Sigmoid colon (tissue), 7 donors: ENCODE measurements around the gene CMSS1. TPM values are rescaled to one million over a fixed set of nuclear protein-coding genes. Genes with fewer than 3 reads are reported as not detected.

ENCODE experiments used
- DNase-seq: peaks from one replicate; pipeline ENCODE4 v3.0.0-alpha.2; 2019
- H3K27ac ChIP-seq, 4 donors: fragments of 200-600 bp; sonication (generic); one replicate each; pipeline ENCODE4 v1.5.1; 2016 to 2019; ENCODE audit warnings: mild to moderate bottlenecking in 1 of 4
- H3K27me3 ChIP-seq, 3 donors: fragments of 200-600 bp; sonication (generic); one replicate each; pipeline ENCODE4 v1.5.1; 2019; ENCODE audit warnings: mild to moderate bottlenecking in 1 of 3
- H3K36me3 ChIP-seq, 4 donors: fragments of 200-600 bp; sonication (generic); one replicate each; pipeline ENCODE4 v1.5.1; 2016 to 2019
- H3K4me1 ChIP-seq, 4 donors: fragments of 200-600 bp; sonication (generic); one replicate each; pipeline ENCODE4 v1.5.1; 2017 to 2019
- H3K4me3 ChIP-seq, 4 donors: fragments of 200-600 bp; sonication (generic); one replicate each; pipeline ENCODE4 v1.5.1; 2017 to 2019; ENCODE audit warnings: mild to moderate bottlenecking in 2 of 4, moderate library complexity in 1 of 4
- H3K9me3 ChIP-seq, 4 donors: fragments of 200-600 bp in 3 of 4; sonication (generic) in 3 of 4; one replicate each; pipeline versions ENCODE4 v1.5.1 to v1.6.1; 2013 to 2019
- EP300 ChIP-seq, 4 donors: sonication (generic); formaldehyde crosslinking; IDR thresholded peaks; one replicate each; pipeline ENCODE4 v1.6.1; 2017; ENCODE audit warnings: antibody characterized with exemption in 4 of 4
- POLR2A ChIP-seq, 2 donors: fragments of 450-650 bp; IDR thresholded peaks; one replicate each; pipeline ENCODE4 v1.6.1; 2016; ENCODE audit warnings: antibody characterized with exemption in 2 of 2, mild to moderate bottlenecking in 2 of 2, moderate library complexity in 2 of 2
- POLR2AphosphoS5 ChIP-seq, 4 donors: sonication (generic); formaldehyde crosslinking; IDR thresholded peaks; one replicate each; pipeline ENCODE4 v1.6.1; 2017; ENCODE audit warnings: antibody characterized with exemption in 4 of 4
- WGBS, 2 donors: extraction: QIAGEN DNeasy Blood & Tissue Kit; methylation state at CpG; one replicate each; pipeline ENCODE4 v1.1.7; 2013; 5-methylcytosine and 5-hydroxymethylcytosine counted together
- intact Hi-C: fragments of 100-400 bp; cut with DNase I; formaldehyde crosslinking; loops from one replicate; pipeline ENCODE4 v1.15.1; 2023
- polyA plus RNA-seq, 3 donors: library from polyadenylated mRNA; stranded (reverse); fragments of 200-250 nt; gene quantifications; one replicate each; pipeline ENCODE4 v1.2.3, GENCODE V29; 2013
- total RNA-seq, 4 donors: library from RNA; depleted of rRNA; stranded (reverse); fragments of >200 nt; gene quantifications; one replicate each; pipeline ENCODE4 v1.1.0, GENCODE V29; 2016
- TF ChIP-seq, protein P1 (sequence below), 4 experiments: fragments of 450-650 bp in 3 of 4; fragments of 200-600 bp in 1 of 4; IDR thresholded peaks; one replicate each; pipeline ENCODE4 v1.5.1; 2016 to 2019; ENCODE audit warnings: antibody characterized with exemption in 4 of 4, mild to moderate bottlenecking in 3 of 4, moderate library complexity in 2 of 4
- donor health status: healthy with polysubstance abuse.
- donor health status: Bipolar disorder and iron deficiency.
- donor health status: healthy.

Gene CMSS1
- total and polyA plus RNA-seq, 7 donors, result 6.0 to 19.4 (median 13.9) TPM

DNA sequence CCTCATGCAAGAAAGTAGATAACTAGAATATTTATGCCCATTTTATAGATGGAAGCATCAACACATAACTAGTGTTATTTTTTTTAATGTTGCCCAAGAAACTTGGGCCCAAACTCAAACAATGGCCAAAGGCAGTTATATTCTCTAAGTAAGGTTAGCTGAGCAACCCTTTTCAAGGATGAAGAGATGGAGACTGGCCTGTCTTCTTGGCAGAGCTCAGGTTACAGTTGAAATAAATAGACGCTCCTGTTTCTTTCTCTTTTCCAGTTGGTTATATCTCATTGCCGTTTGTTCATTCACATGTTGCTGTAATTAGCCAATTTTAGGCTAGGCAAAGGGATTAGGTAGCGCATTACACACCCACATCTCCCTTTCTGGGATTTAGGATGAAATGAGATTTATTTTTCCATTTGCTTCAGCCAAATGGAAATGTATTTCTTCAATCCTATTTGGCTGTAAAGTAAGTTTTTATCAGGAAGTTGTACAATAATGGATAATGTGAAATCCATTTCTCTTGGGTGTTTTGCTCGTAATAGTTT is 93.2 kb downstream of the CMSS1 start:
- no peak overlapping the region for H3K4me3 ChIP-seq
- no peaks in the 10 kb centered on the region for H3K9me3 ChIP-seq
- 88 to 96% methylated on average over 4 of the region's 4 CpGs for WGBS, 2 donors
- TF ChIP-seq, protein P1, sequence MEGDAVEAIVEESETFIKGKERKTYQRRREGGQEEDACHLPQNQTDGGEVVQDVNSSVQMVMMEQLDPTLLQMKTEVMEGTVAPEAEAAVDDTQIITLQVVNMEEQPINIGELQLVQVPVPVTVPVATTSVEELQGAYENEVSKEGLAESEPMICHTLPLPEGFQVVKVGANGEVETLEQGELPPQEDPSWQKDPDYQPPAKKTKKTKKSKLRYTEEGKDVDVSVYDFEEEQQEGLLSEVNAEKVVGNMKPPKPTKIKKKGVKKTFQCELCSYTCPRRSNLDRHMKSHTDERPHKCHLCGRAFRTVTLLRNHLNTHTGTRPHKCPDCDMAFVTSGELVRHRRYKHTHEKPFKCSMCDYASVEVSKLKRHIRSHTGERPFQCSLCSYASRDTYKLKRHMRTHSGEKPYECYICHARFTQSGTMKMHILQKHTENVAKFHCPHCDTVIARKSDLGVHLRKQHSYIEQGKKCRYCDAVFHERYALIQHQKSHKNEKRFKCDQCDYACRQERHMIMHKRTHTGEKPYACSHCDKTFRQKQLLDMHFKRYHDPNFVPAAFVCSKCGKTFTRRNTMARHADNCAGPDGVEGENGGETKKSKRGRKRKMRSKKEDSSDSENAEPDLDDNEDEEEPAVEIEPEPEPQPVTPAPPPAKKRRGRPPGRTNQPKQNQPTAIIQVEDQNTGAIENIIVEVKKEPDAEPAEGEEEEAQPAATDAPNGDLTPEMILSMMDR (IDR thresholded peaks at IDR 0.05), result no peak
- no peak for TF ChIP-seq POLR2A (IDR thresholded peaks at IDR 0.05)
- TF ChIP-seq EP300 (IDR thresholded peaks at IDR 0.05), result no peak
- TF ChIP-seq POLR2AphosphoS5 (IDR thresholded peaks at IDR 0.05), result no peak
- H3K27me3 ChIP-seq, result no peaks in the 10 kb centered on the region
- no peaks in the 10 kb centered on the region for H3K4me1 ChIP-seq
- intact Hi-C loops, result no loop called here
- peak overlapping the region in 2 of 4 donors; percentile 21 to 22 for H3K27ac ChIP-seq
- DNase-seq, result no peak
- no peaks in the 10 kb centered on the region for H3K36me3 ChIP-seq

DNA sequence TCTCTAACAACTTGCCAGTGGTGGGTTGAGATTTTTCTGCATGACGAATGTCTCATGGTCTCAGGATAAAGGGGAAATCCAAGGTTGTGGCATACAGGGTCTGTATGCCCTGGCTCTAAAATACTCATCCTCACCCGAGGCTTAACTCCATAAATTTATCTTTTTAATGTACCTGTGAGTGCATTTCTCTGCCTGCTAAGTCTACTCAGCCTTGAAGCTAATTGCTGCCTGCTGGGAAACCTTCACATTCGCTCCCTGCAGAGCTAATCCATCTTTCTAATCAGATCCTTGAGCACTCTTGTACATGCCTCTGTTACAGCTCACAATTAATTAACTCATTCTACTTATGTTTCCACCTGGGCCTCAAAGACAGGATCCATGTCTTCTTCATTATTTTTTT is 93.8 kb downstream of the CMSS1 start:
- no peak overlapping the region for H3K27ac ChIP-seq
- no peaks in the 10 kb centered on the region for H3K27me3 ChIP-seq
- no peak for DNase-seq
- H3K4me3 ChIP-seq, result no peak overlapping the region
- intact Hi-C loops, result no loop called here
- 80 to 83% methylated on average over 3 of the region's 3 CpGs for WGBS, 2 donors
- H3K36me3 ChIP-seq, result no peaks in the 10 kb centered on the region
- H3K4me1 ChIP-seq, result no peaks in the 10 kb centered on the region
- H3K9me3 ChIP-seq, result no peaks in the 10 kb centered on the region
- TF ChIP-seq EP300 (IDR thresholded peaks at IDR 0.05) (no peak), POLR2A (IDR thresholded peaks at IDR 0.05) (no peak), POLR2AphosphoS5 (IDR thresholded peaks at IDR 0.05) (no peak)
- TF ChIP-seq, protein P1 (IDR thresholded peaks at IDR 0.05), result no peak

DNA sequence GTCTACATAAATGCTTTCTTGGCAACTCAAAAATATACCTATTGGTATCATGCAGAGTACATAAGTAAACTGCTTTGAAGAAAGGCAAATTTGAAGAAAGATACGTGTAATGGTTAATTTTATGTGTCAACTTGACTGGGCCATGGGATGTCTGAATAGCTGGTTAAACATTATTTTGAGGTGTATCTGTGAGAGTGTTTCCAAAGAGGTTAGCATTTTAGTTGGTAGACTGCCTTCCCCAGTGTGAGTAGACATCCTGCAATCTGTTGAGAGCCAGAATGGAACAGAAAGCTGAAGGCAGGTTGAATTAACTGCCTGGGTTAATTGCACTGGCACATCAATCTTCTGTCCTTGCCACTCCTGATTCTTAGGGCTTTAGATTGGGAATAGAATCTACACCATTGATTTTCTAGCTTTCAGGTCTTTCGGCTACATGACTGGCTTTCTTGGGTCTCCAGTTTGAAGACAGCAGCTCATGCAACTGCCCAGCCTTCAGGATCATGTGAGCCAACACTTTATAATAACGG is 98.3 kb downstream of the CMSS1 start:
- TF ChIP-seq POLR2AphosphoS5 (IDR thresholded peaks at IDR 0.05), result no peak
- TF ChIP-seq, protein P1 (IDR thresholded peaks at IDR 0.05), result no peak
- TF ChIP-seq EP300 (IDR thresholded peaks at IDR 0.05), result no peak
- TF ChIP-seq POLR2A (IDR thresholded peaks at IDR 0.05), result no peak

DNA sequence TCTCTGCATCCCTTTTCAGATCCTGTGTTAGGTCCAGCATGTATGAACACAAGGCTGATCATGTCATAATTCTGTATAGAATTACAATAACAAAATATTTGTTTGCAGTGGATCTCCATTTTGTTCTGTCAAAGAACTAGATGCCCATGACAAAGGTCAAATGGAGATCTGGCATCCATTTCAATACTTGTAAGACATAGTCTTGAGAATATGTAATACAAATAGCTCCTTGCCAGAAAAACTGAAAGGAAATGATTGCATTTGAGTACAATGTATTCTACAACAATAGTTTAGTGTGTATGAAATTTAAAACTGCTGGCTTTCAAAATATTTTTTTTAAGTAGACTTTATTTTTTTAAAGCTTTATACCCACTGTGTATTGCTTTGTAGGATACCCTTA is 101.1 kb downstream of the CMSS1 start:
- Histone ChIP-seq H3K27me3 (no peaks in the 10 kb centered on the region), H3K4me1 (peaks cover 0 to 15% (median 11%) of the 10 kb centered on the region in 4 donors), H3K36me3 (no peaks in the 10 kb centered on the region), H3K27ac (no peak overlapping the region), H3K9me3 (no peaks in the 10 kb centered on the region), H3K4me3 (no peak overlapping the region)
- no peak for DNase-seq
- intact Hi-C loops, result no loop called here
- TF ChIP-seq POLR2AphosphoS5 (IDR thresholded peaks at IDR 0.05), result no peak
- no peak for TF ChIP-seq EP300 (IDR thresholded peaks at IDR 0.05)
- no peak for TF ChIP-seq POLR2A (IDR thresholded peaks at IDR 0.05)
- TF ChIP-seq, protein P1 (IDR thresholded peaks at IDR 0.05), result no peak

More for the DNA sequence above, 98.3 kb downstream of the CMSS1 start:
- H3K27me3 ChIP-seq, result no peaks in the 10 kb centered on the region
- peaks cover 0 to 13% (median 9%) of the 10 kb centered on the region in 4 donors for H3K4me1 ChIP-seq
- no peak for DNase-seq
- no peaks in the 10 kb centered on the region for H3K9me3 ChIP-seq
- WGBS, 2 donors, result 92 to 93% methylated on average over 3 of the region's 3 CpGs
- H3K36me3 ChIP-seq, result no peaks in the 10 kb centered on the region
- no peak overlapping the region for H3K27ac ChIP-seq
- intact Hi-C loops, result no loop called here
- H3K4me3 ChIP-seq, result no peak overlapping the region

DNA sequence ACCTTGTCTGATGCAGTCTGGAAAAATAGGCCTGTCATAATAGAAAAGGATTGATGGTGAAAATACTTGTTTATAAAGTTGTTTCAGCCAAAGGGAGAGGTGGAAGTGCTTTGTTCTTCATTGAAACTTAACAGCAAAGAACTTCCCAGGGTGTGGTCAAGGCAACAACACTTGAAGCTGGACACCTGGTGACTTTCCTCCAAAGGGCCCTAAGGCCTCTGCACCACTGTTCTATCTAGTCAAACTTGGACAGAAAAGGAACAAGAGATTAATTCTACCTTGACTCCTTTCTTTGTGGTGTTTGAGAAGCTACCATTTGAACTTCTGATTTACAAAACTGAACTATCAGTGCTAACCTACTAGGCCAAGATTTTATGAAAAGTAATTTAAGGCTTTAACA is 102.0 kb downstream of the CMSS1 start:
- Histone ChIP-seq H3K36me3 (no peaks in the 10 kb centered on the region), H3K27me3 (no peaks in the 10 kb centered on the region), H3K4me3 (no peak overlapping the region), H3K4me1 (peaks cover 0 to 15% (median 11%) of the 10 kb centered on the region in 4 donors), H3K27ac (peak overlapping the region in 1 of 4 donors; percentile 50), H3K9me3 (no peaks in the 10 kb centered on the region)
- no peak for DNase-seq
- intact Hi-C loops, result no loop called here
- TF ChIP-seq POLR2A (IDR thresholded peaks at IDR 0.05) (no peak), POLR2AphosphoS5 (IDR thresholded peaks at IDR 0.05) (no peak)
- TF ChIP-seq, protein P1 (IDR thresholded peaks at IDR 0.05), result no peak
